Measurements from ENCODE around the gene IQSEC1.

IQSEC1 gene

GRCh38 chr3:12969486-12969885, 103.7 kb downstream of the IQSEC1 start:
- no peak for DNase-seq (ENCODE audit: low spot score)
- FAIRE-seq = no peak

- FAIRE-seq (no peak), DNase-seq (ENCODE audit: low spot score) (no peak)
Measured at GRCh38 chr3:12968541-12968940, 104.7 kb downstream of the IQSEC1 start.

GRCh38 chr3:12967606-12968351, 105.5 kb downstream of the IQSEC1 start:
- no peak for FAIRE-seq
- peak; percentile 81 for DNase-seq (ENCODE audit: low spot score)

GRCh38 chr3:12966847-12967605, 106.2 kb downstream of the IQSEC1 start:
- FAIRE-seq (no peak), DNase-seq (ENCODE audit: low spot score) (no peak)

- FAIRE-seq (no peak), DNase-seq (ENCODE audit: low spot score) (no peak)
Measured at GRCh38 chr3:12965999-12966846, 107.0 kb downstream of the IQSEC1 start.

GRCh38 chr3:12964711-12965612, 108.3 kb downstream of the IQSEC1 start:
- DNase-seq (ENCODE audit: low spot score) (no peak), FAIRE-seq (no peak)

GRCh38 chr3:12963922-12964701, 109.1 kb downstream of the IQSEC1 start:
- DNase-seq (ENCODE audit: low spot score) (no peak), FAIRE-seq (no peak)

- DNase-seq (ENCODE audit: low spot score) (no peak), FAIRE-seq (no peak)
Measured at GRCh38 chr3:12963231-12963896, 109.9 kb downstream of the IQSEC1 start.

- FAIRE-seq (no peak), DNase-seq (ENCODE audit: low spot score) (no peak)
Measured at GRCh38 chr3:12962292-12962691, 110.9 kb downstream of the IQSEC1 start.

GRCh38 chr3:12961697-12962036, 111.6 kb downstream of the IQSEC1 start:
- DNase-seq (ENCODE audit: low spot score) (no peak), FAIRE-seq (no peak)

GRCh38 chr3:12961007-12961696, 112.1 kb downstream of the IQSEC1 start:
- DNase-seq (ENCODE audit: low spot score) = no peak

GRCh38 chr3:12960497-12960896, 112.7 kb downstream of the IQSEC1 start:
- FAIRE-seq = no peak
- DNase-seq (ENCODE audit: low spot score) = no peak

More at GRCh38 chr3:12961007-12961696, 112.1 kb downstream of the IQSEC1 start:
- FAIRE-seq = no peak

DNA sequence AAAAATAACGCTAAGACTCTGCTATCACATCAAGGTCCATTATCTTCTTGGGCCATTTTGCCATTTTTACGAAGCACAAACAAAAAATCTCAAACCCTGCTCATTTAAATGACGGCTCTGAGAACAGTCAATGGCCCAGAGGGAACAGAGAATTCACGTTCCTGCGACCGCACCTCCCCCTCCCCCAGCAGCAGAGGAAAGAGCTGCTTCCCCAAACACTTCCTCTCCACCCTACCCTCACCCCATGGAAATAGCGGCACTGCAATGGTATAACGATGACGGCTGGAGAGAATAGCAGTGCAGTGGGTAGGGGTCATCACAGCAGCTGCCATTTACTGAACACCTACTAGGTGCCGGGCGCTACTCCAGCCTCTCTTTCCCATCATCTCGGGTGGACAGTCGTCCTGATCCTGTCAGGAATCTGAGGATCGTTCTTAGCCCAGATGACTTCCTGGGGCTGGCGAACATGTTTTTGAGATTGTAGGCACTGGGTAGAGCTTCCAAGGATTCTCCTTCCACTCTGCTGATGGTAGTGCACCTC, 113.3 kb downstream of the IQSEC1 start:
- FAIRE-seq (no peak), DNase-seq (ENCODE audit: low spot score) (no peak)

- DNase-seq (ENCODE audit: low spot score) (no peak), FAIRE-seq (no peak)
Measured at GRCh38 chr3:12959410-12959809, 113.8 kb downstream of the IQSEC1 start.

- DNase-seq (ENCODE audit: low spot score) = no peak
- FAIRE-seq = no peak
Measured at GRCh38 chr3:12957824-12958792, 115.1 kb downstream of the IQSEC1 start.

GRCh38 chr3:12957339-12957738, 115.9 kb downstream of the IQSEC1 start:
- FAIRE-seq (no peak), DNase-seq (ENCODE audit: low spot score) (no peak)

DNA sequence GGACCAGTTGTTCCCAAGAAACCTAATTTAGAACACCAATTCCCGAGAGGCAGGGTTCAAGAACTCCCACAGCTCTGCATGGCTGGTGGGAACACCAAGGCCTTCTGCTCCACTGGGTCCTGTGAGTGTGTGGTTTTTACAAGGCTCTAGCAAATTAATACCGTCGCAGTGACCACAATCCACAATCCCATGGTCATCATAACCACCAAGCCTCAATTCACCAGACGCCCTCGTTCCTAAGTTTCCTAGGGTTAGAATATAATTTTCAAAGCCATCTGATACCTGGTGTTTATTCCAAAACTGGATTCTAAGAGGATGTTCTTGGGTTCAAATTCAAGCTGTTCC, 116.9 kb downstream of the IQSEC1 start:
- DNase-seq (ENCODE audit: low spot score) (no peak), FAIRE-seq (no peak)

All from RCC 7860 (cell line).